ENCODE data around the gene IL17RA.
A peak's percentile ranks its signal among the peaks of the same experiment; 100 is the strongest.
"Not testable (repeated sequence)": the region's sequence is repeated elsewhere in the genome, so short reads cannot be mapped to it uniquely, and the experiment has no call there.

Gene IL17RA, protein sequence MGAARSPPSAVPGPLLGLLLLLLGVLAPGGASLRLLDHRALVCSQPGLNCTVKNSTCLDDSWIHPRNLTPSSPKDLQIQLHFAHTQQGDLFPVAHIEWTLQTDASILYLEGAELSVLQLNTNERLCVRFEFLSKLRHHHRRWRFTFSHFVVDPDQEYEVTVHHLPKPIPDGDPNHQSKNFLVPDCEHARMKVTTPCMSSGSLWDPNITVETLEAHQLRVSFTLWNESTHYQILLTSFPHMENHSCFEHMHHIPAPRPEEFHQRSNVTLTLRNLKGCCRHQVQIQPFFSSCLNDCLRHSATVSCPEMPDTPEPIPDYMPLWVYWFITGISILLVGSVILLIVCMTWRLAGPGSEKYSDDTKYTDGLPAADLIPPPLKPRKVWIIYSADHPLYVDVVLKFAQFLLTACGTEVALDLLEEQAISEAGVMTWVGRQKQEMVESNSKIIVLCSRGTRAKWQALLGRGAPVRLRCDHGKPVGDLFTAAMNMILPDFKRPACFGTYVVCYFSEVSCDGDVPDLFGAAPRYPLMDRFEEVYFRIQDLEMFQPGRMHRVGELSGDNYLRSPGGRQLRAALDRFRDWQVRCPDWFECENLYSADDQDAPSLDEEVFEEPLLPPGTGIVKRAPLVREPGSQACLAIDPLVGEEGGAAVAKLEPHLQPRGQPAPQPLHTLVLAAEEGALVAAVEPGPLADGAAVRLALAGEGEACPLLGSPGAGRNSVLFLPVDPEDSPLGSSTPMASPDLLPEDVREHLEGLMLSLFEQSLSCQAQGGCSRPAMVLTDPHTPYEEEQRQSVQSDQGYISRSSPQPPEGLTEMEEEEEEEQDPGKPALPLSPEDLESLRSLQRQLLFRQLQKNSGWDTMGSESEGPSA

DNA sequence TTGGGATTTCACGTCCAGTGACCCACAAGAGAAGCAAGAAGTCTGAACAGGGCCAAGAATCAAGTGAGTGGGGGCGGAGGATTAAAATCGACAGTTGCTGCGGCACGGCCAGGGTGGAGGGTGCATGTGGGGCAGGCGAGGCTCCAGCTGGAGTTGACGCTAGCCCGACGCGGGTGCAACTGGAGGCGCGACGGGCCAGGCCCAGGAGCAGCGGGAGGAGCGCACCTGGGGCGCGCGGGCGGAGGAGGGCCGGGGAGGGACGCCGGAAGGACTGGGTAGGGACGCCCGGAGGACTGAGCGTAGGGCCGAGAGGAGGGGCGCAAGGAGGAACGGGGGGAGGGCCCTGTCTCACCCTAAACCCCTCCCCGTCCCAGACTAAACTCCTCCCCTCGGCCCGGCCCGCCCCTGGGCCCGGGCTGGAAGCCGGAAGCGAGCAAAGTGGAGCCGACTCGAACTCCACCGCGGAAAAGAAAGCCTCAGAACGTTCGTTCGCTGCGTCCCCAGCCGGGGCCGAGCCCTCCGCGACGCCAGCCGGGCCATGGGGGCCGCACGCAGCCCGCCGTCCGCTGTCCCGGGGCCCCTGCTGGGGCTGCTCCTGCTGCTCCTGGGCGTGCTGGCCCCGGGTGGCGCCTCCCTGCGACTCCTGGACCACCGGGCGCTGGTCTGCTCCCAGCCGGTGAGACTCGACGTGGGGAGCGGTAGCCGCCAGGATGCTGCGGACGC is at the start of gene IL17RA:
TSS of gene IL17RA (plus strand) at position 447 of the 723 bp plus-strand sequence. CDS start at position 539, 92 bp downstream.
- peak; percentile 94 for DNase-seq (ENCODE audit: low spot score)

DNA sequence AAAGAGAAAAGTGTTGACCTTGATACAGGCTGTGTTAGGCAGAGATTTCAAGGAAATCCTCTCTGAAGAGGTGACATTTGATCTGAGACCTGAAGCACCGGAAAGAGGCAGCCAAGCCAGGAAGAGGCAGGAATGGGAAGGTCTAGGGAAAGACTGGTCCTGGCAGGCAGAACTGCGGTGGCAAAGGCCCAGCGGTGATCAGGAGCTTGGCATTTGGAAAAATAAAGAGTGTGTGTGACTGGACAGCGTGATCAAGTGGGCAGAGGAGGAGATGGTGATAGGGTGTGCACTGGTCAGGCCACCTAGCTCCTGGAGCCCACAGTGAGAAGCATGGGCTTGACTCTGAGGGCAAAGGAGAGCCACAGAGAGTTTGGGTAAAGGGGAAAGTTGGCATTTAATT is 49.6 kb upstream of the IL17RA start:
- no peak for DNase-seq (ENCODE audit: low spot score)

DNA sequence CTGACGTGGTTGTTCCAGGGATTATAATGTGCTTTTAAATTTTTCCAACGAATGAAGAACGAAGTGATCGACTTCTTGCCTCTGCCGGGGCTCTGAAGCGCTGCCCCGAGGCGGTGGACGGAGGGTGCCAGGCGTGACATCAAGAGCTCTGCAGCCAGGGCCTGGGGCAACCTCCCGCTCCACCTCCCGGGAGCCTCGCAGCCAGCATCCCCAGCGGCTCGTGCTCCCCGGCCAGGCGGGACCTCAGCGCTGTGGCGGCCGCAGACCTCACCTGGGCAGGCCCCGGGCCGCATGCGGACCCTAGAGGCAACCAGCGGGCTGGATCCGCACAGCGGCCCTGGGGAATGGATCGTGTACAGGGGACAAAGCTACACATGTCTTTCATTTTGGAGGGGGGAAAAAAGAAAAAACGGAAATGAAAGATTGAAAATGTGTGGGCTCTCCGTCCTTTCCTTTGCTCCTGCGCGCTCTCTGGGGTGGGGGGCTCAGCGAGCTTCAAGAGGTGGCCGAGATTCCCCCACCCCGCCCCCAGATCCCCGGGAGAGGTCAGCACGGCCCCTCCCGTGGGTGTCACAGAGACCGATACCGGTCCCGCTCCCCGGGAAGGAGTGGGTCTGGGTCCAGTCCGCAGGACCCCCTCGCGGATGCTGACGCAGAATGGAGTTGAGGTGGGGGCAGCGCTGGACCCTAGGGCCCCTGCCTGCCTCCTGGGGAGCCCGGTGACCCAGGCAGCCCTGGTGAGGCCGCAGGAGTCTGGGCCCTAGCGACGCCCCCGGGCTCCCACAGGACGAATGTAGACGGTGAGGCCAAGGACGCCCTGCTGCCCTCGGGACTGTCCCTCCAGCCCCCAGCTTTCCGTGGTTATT is 48.6 kb upstream of the IL17RA start:
- peak; percentile 19 for DNase-seq (ENCODE audit: low spot score)

DNA sequence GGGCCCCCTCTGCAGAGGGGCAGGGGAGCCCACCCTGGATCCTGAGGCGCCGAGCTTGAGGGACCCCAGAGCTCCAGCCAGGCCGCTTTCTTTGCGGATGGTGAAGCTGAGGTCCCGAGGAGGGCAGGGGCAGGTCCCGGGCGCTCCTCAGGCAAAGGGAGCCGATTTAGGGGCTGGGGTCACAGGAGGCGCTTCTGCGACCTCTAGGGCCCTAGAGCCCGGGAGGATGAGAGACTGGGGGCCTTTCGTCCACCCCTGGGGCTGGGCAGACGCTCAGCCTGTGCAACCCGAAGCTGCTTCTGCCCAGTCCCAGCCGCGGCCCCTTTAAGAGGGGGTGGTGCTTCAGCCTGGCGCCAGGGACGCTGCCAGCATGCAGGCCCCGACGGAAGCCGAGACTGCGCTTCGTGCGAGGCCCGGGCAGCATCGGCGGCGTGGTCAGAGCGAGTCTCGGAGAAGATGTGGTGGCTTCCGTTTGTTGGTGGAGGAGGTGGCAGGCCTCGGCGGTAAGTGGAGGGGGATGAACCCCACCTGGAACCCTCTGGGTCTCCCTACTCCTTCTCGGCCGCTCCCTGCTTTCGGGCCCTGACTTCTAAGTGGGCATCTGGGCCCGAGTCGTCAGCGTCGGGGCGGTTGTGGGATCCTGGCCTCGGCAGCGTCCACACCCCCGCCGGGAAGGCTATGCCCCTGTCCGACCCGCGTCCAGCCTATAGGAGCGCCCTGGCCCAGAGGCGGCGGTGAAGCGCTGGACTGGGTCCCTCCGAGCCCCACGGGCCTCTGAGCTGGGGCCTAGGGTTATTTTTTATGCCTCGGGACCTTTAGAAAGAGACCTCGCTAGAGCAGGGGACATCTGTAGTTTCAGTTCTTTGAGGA is 47.7 kb upstream of the IL17RA start:
- DNase-seq (ENCODE audit: low spot score), result not testable (repeated sequence)

DNA sequence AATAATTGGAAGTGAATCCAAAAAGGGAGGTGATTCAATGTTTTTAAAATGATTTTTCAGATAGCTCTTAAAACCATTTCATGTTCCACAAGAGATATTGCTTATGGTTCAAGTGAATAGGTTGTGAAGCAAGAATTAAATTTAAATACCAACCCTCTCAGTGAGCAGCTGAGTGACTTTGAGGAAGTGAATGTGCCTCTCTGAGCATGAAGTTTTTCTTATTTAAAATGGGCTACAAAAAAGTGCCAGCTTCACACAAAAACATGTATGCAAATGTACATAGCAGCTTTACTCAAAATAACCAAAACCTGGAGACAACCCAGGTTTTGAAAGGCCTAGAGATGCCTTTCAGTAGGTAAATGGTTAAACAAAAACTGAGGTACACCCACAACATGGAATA is 41.3 kb upstream of the IL17RA start:
- DNase-seq (ENCODE audit: low spot score), result peak; percentile 40

DNA sequence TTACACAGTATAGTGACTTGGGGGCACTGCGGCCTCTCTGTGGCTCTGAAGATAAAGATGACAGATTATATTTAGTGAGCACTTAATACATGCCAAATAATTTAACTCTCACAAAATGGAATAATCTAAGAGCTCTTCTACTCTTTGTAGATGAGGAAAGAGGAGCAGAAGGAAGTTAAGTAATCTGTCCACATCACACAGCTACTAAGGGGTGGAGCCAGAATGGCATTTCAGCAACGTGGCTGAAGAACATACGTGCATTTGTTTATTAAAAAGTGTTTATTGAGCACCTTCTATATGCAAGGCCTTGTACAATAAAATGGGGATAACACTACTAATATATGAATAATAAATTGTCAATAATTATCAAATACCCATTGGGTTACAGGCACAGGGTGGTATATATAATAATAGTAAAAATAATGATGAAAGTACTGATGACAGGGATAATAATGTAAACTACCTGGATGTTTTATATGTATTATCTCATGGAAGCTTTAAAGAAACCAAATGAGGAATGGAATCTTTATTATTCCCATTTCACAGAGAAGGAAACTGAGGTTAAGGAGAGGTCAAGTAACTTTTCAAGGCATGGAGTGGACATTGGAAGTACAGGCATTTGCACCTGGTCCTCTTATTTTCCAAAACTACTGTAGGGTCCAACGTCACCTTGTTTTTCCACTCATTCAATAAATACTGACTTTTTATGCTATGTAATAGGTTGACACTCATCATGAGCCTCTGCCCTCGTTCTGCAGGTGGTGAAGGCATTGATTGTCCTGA is 38.0 kb upstream of the IL17RA start:
- DNase-seq (ENCODE audit: low spot score), result no peak

DNA sequence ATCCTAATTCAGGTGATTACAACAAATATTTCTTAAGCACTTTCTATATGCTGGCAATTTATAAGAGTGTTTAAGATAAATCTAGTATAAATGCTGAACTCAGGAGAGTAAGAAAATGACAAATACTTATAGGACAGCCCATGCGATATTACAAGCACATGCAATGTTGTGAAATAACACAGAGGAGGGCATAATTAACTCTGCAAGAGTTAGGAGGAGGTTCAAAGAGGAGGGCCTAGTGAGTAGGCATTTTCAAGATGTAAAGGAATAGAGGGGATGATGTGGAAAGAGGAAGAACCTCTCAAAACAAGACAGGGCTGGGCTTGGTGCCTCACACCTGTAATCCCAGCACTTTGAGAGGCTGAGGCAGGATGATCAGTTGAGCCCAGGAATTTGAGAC is 37.1 kb upstream of the IL17RA start:
- no peak for DNase-seq (ENCODE audit: low spot score)

DNA sequence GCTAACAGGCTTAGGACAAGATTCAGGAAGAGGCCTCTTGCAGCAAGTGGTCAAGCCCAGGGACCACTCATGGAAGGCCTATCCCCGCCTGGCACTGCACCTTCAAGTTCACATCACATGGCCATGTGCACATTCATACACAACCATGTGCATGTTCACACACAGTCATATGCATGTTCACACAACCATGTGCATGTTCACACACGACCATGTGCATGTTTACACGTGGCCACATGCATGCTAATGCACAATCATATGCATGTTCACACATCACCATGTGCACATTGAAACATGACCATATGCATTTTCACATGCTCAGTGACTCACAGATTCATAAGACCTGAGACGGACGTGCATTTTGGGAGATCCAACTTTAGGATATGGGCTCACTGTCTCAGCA is 28.7 kb upstream of the IL17RA start:
- DNase-seq (ENCODE audit: low spot score), result no peak

DNA sequence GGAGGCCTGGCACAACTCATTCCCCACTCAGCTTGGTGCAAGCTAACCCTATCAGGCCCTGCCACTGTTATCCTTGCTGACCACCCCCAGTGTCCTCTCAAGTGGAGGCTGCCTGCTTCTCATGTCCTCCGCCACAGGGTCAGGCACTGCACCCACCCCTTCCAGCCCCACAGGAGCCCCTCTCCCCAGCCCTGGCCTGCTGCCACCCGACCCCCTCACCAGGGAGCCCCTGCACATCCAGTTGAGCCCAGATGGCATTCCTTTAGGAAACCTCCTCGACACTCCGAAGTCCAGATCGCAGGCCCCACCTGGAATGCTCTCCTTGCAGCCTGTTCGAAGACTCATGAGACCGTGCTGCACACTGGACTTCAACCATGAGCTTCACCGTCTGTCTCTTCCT is 28.0 kb upstream of the IL17RA start:
- no peak for DNase-seq (ENCODE audit: low spot score)

DNA sequence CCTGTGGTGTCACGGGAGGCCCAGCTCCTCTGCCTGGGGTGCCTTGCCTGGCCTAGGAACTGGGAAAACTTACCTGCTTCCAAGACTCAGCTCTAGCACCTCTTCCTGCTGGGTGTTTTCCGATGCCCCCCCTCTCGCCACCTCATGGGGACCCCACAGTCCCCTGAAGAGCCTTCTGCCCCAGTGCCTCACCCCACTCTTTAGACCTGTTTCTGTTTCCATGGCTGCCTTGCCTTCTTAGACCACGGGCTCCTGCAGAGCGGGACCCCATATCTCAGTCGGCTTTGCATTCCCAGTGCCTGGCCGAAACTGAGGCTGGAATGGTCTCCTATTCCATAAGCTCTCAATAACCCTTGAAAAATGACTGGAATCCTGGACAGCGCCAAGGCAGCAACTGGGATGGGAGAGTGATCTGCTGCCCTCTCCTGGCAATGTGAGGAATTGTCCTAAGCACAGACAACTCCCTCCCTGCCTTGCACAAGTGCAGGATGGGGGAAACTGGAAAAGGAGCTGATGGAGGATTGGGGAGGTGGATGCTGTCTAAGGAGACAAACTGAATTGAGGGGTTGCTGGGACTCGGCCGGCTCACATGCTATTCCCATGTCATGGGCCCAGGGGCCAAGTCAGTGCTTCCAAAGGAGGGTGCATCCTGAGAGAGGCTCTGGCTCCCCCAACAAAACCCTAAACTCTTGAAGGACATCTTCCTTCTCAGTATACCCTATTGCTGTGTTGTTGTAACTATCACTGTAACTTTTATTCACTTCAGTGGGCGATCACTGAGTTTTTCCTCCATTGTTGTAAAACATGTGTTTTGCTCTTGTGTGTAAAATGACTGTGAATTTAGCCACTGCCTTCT is 26.6 kb upstream of the IL17RA start:
- peak; percentile 66 for DNase-seq (ENCODE audit: low spot score)

DNA sequence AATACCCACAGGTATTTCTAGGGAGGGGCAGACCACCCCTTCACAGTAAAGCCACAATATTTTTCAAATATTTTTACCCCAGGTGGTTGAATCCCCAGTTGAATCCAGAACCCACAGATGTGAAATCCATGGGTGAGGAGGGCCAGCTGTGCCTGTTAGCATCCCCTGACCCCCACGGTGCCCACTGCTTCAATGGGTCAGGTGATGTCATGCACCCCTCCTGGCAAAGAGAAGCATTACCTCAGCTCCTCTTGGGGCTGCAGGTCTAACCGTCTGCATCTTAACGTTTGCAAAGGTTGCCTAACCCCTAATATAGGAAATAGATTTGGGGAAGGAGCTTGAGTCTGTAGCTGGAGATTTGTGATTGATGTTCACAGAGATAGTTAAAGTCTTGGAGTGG is 24.7 kb upstream of the IL17RA start:
- no peak for DNase-seq (ENCODE audit: low spot score)

DNA sequence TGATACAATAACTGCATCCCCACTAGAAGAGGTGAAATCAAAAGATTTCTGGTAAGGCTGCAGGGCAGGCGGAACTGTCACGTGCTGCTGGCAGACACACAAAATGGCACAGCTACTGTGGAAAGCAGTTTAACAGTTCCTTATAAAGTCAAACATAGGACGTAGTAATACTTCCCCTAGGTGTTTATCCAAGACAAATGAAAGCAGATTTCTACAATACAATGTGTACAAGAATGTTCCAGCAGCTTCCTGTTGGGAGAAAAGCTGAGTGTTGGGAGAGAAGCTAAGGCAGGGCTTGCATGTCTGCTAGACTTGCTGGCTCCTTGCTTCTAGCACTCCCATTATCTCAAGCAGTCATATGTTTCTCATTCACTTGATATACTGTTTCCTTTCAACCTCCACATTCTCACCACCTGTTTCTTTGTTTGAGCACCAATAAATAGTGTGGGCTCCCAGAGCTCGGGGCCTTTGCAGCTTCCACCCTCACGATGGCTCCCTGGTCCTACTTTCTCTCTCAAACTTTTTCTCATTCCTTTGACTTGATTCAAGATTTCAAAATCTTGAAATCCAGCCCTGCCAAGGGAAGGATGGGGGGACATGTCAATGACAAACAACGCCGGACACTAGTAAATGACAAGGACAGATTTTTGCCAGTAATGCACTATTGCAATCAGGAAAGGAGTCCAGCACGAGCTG is 21.2 kb upstream of the IL17RA start:
- no peak for DNase-seq (ENCODE audit: low spot score)

DNA sequence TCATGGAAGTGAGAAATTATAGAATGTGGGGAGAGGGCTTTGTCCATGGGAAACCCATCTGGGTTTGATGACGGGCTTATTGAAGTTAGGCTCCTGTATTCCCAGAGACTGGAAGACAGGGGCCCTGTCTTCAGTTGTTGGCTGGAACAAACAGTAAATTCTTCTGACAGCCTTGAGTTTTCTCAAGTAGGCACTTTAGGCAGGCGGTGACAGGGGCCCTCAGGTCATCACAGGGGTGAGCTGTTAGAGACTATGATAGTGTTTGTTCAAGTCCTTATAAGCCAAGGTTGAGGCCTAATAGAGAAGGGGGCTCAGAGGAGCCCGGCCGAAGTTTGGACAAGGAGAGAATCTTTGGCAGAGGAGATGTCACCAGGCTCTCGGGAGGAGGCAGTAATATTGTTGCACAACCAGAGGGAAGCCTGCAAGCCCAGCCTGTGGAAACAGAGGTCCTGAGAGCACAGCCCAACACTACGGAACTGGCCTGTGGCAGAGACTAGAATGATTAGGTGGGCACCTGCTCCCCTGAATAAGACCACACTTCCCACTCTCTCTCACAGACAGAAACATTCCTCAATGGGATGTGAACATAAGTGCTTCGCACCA is 20.2 kb upstream of the IL17RA start:
- no peak for DNase-seq (ENCODE audit: low spot score)

DNA sequence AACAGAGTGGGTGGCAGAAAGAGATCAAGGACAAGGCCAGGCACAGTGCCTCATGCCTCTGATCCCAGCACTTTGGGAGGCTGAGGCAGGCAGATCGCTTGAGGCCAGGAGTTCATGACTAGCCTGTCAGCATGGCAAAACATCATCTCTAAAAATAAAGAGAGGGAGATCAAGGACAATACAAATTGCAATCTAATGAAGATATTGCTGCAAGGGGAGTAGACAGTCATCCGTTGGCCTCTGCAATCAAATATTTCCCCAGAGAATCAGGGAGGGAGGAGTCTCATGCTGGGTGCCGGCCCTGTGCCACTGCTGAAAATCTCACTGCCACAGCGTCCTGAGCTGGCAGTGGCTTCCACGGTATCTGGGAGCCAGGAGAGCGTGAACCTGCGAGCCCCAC is 19.4 kb upstream of the IL17RA start:
- no peak for DNase-seq (ENCODE audit: low spot score)

DNA sequence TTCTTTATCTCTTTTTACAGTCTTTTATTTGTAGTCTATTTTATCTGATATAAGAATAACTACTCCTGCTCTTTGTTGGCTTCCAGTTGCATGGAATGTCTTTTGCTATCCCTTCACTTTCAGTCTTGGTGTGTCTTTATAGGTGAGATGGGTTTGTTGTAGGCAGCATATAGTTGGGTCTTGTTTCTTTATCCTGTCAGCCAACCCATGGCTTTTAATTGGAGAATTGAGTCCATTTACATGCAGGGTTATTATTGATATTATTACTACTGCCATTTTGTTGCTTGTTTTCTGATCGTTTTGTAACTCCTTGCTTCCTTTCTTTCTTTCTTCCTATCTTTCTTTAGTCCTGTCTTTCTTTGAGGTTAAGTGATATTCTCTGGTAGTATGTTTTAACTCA is 11.9 kb upstream of the IL17RA start:
- no peak for DNase-seq (ENCODE audit: low spot score)

DNA sequence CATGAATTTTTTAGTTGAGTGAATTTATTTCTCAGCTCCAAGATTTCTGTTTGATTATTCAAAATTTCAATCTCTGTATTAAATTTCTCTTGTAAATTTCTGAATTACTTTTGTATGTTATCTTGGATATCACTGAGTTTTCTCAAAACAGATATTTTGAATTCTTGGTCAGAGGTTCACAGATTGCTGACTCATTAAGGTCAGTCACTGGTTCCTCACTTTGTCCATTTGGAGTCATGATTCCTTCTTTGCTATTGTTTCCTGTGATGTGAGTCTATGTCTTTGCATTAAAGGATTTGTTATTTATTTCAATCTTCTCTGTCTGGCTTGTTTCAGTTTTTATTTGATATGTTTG is 10.2 kb upstream of the IL17RA start:
- no peak for DNase-seq (ENCODE audit: low spot score)

DNA sequence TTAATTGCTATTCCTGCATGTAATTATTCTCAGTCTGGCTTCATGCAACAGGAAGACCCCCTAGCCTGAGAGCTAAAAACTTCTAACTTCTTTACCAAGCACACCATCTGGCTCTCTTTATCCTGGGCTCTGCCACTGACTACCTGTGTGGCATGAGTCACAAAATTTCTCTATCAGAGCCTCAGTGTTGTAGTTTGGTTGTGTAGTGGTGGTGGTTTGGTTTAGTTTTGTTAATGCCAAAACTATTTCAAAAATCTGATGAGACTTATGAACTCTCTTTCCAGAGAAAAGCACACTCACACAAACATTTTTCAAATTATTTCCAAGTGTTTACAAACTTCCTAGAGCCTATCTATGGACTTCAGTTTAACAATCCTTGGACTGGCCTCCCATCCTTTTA is 7.5 kb upstream of the IL17RA start:
- DNase-seq (ENCODE audit: low spot score), result no peak

DNA sequence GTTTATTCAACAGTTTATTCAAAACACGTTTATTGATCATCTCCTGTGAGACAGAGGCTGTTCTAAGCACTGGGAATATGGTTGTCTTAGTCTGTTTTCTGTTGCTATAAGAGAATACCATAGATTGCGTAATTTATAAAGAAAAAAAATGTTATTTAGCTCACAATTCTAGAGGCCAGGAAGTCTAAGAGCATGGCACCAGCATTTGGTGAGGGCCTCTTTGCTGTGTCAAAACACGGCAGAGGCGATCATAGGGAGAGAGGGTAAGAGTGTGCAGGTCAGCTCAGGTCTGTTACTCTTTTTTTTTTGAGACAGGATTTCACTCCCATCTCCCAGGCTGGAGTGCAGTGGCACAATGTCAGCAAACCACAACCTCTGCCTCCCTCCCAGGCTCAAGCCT is 5.2 kb upstream of the IL17RA start:
- no peak for DNase-seq (ENCODE audit: low spot score)
